Activated naive CD4-positive, alpha-beta T cell treated with anti-CD3 and anti-CD28 coated beads, Interleukin-2, amount 50 U/mL, for 72 hours (primary cell): ENCODE data around the gene ZNF280C. TPM values are rescaled to one million over a fixed set of nuclear protein-coding genes. Genes with fewer than 3 reads are reported as not detected.
"Not testable (repeated sequence)": the region's sequence is repeated elsewhere in the genome, so short reads cannot be mapped to it uniquely, and the experiment has no call there.

ENCODE experiments used
- ATAC-seq, 2 donors: fragments of 150-1000 bp; cut with Tn5 transposase; 2 replicates each; pipeline ENCODE4 v1.10.0; 2021; ENCODE audit warnings: mild to moderate bottlenecking in 2 of 2, moderate library complexity in 2 of 2
- DNase-seq, 2 donors: peaks; one replicate each; pipeline ENCODE4 v3.0.0; 2021 to 2022; ENCODE audit warnings: low spot score in 2 of 2
- H3K27ac Mint-ChIP-seq, 2 donors: one replicate each; pipeline ENCODE4 v1.8.0; 2022; ENCODE audit warnings: mild to moderate bottlenecking in 2 of 2, mixed read lengths in 2 of 2
- H3K36me3 Mint-ChIP-seq, 2 donors: one replicate each; pipeline ENCODE4 v1.8.0; 2022; ENCODE audit warnings: mixed read lengths in 2 of 2
- H3K9me3 Mint-ChIP-seq, 2 donors: one replicate each; pipeline ENCODE4 v1.8.0; 2022; ENCODE audit warnings: mixed read lengths in 2 of 2
- total RNA-seq, 2 donors: library from RNA; stranded (reverse); gene quantifications; one replicate each; pipeline ENCODE4 v1.2.3, GENCODE V29; 2022

ZNF280C gene
- total RNA-seq, 2 donors from 2014 or later = 5.6 to 6.3 TPM

DNA sequence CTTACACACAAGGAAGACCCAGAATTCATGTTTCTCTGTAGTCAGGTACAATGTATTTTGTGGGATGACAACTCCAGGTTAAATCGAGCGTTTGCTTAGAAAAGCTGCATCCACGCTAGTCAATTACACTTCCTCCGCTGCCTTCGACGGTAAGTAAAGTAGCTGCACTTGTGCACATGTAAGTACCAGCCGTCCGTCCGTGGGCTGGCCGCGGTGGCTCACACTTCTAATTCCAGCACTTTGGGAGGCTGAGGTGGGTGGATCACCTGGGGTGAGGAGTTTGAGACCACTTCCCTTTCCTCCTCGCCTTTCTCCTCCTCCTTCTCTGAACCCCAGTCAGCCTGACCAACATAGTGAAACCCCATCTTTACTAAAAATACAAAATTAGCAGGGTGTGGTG is 692 bp upstream of the ZNF280C start:
- not testable (repeated sequence) for DNase-seq, H3K9me3 Mint-ChIP-seq, H3K27ac Mint-ChIP-seq, H3K36me3 Mint-ChIP-seq, ATAC-seq

DNA sequence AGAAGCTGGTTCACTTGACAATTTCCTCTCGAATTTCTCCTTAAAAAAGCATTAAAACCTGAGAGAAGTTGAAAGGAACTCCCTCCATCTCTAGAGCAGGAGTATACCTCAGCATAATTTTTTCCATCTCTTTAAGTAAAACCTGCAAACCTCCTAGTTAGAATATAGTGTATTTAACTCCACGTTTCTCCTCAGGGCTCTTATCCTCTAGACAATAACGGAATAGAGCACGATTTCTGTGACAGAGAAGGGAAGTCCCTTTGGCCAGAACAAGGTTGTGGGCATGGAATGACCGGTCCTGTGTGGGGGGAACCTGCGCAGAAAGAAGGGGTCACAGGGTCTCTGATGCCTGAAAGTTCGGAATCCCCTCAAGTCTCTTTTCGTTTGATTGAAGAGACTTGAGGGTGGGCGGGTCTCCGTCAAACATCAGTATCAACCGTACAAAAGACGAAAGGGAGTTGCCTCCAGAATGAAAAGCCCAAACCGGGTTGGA is 697 bp downstream of the ZNF280C start:
- H3K36me3 Mint-ChIP-seq = peaks cover 0 to 5% of the 10 kb centered on the region in 2 donors
- ATAC-seq = peak in 1 of 2 donors; percentile 7

DNA sequence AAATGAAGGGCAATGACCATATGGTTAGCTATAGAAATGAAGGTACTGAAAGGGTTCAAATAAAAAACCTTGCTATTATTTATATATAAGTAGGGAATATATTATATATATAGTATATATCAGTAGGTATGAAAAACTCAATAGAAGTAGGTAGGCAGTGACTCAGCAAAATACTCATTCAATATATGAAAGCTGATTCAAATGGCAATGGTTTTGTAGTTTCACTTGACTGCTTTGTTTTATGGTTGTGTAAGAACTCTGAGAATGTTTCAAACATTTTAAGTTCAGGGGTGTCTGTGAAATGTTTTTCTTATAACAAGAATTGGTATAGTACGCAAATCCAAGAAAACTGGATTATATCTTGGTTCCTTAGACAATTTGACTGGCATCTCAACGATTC is 4.1 kb downstream of the ZNF280C start:
- peaks cover 0 to 3% of the 10 kb centered on the region in 2 donors for H3K36me3 Mint-ChIP-seq
- H3K9me3 Mint-ChIP-seq = no peaks in the 10 kb centered on the region
- ATAC-seq = no peak
- no peak overlapping the region for H3K27ac Mint-ChIP-seq
- DNase-seq = no peak

More for the DNA sequence above, 697 bp downstream of the ZNF280C start:
- peak overlapping the region; percentile 82 to 89 for H3K27ac Mint-ChIP-seq
- no peak for DNase-seq
- H3K9me3 Mint-ChIP-seq = peaks cover 0 to 3% of the 10 kb centered on the region in 2 donors

DNA sequence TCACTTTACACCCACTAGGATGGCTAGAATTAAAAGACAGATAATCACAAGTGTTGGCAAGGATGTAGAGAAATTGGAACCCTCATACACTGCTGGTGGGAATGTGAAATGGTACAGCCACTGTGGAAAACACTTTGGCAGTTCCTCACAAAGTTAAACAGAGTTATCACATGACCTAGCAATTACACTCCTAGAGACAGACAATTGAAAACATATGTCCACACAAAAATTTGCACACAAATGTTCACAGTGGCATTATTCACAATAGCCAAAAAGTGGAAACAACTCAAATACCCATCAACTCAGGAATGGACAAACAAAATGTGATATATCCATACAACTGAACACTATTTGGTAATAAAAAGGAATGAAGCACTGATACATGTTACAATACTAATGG is 5.7 kb downstream of the ZNF280C start:
- DNase-seq (no peak), ATAC-seq (no peak)
- H3K9me3 Mint-ChIP-seq = no peaks in the 10 kb centered on the region
- H3K36me3 Mint-ChIP-seq = no peaks in the 10 kb centered on the region
- H3K27ac Mint-ChIP-seq = no peak overlapping the region

- H3K9me3 Mint-ChIP-seq = no peaks in the 10 kb centered on the region
- DNase-seq (no peak), ATAC-seq (no peak)
- no peaks in the 10 kb centered on the region for H3K36me3 Mint-ChIP-seq
- no peak overlapping the region for H3K27ac Mint-ChIP-seq
Measured at GRCh38 chrX:130262231-130262630, 6.5 kb downstream of the ZNF280C start.

DNA sequence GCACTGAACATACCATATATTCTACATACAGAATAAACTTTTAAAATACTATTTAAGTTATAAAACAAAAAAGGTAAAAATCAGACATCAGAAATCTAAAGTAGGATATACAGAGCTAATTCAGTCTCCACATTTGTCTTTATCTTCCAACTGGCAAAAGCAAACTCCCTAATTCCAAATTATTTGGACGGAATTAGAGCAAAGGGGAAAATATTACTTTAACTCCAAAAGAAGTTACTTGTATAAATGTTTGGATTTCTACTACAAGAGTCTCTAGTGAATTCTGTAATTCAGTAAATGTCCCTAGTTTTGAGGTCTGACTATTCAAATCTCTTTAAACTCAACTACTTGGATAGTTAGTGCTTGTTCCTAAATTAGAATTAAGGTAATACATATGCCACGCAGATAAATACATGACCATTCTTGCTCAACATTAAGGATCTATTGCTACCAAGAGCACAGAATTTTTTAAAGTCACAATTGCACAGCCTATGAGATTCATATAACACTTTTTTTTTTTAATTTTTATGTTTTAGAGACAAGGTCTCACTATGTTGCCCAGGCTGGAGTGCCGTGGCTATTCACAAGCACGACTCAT is 7.3 kb downstream of the ZNF280C start:
- ATAC-seq (no peak), DNase-seq (no peak)
- Mint-ChIP-seq H3K36me3 (no peaks in the 10 kb centered on the region), H3K27ac (no peak overlapping the region), H3K9me3 (no peaks in the 10 kb centered on the region)

DNA sequence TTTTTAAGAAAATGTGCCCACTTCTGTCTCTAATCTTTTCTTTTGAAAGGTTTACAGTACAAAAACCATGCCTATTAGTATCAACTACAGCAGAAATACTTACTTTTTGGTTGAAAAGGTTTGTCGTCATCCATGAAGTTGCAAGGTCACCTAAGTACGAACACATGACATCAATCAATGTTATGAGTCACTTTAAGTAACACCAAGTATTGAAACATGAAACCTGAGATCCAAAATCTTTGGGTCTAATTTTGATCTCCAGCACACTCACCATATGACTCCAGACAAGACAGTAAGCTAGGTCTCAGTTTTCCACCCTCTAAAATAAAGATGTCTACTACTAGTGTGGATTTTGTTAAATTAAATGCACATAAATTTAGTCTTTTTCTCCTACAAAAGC is 8.4 kb downstream of the ZNF280C start:
- Mint-ChIP-seq H3K27ac (no peak overlapping the region), H3K36me3 (no peaks in the 10 kb centered on the region), H3K9me3 (no peaks in the 10 kb centered on the region)
- ATAC-seq (peak in 1 of 2 donors; percentile 70), DNase-seq (no peak)

DNA sequence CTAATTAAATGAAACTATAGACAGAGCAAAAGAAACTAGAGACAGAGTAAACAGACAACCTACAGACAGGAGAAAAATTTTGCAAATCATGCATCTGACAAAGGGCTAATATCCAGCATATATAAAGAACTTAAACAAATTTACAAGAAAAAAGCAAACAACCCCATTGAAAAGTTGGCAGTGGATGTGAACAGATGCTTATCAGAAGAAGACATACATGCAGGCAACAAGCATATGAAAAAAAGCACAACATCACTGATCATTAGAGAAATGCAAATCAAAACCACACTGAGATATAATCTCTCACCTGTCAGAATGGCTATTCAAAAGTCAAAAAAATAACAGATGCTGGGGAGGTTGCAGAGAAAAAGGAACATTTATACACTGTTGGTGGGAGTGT is 14.8 kb downstream of the ZNF280C start:
- Mint-ChIP-seq H3K36me3 (no peaks in the 10 kb centered on the region), H3K9me3 (no peaks in the 10 kb centered on the region), H3K27ac (no peak overlapping the region)
- no peak for ATAC-seq
- DNase-seq = no peak

- no peaks in the 10 kb centered on the region for H3K36me3 Mint-ChIP-seq
- no peak for DNase-seq
- ATAC-seq = no peak
- no peaks in the 10 kb centered on the region for H3K9me3 Mint-ChIP-seq
- H3K27ac Mint-ChIP-seq = no peak overlapping the region
Measured at GRCh38 chrX:130251671-130252070, 17.0 kb downstream of the ZNF280C start.

- DNase-seq (no peak), ATAC-seq (no peak)
- Mint-ChIP-seq H3K36me3 (no peaks in the 10 kb centered on the region), H3K9me3 (no peaks in the 10 kb centered on the region), H3K27ac (no peak overlapping the region)
Measured at GRCh38 chrX:130247996-130248395, 20.7 kb downstream of the ZNF280C start.

DNA sequence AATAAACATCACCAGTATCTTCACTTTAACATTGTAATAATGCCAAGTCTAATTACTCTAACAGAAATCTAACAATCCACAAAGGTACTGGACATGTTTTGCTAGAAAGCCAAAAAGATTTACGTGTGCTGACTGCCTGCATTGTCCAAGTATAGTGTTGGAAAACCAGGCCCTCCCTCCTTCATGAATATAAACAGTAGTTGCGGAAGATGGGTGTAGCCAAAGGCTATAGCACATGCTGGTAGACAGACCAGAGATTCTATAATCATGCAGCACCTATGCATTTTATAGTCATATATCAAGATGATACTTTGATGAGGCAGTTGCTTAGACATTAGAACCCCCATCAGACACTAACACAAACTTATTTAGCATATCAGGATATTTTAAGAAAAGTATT is 22.6 kb downstream of the ZNF280C start:
- ATAC-seq = no peak
- Mint-ChIP-seq H3K36me3 (no peaks in the 10 kb centered on the region), H3K9me3 (no peaks in the 10 kb centered on the region), H3K27ac (no peak overlapping the region)
- DNase-seq = no peak

GRCh38 chrX:130245441-130245840 is 23.3 kb downstream of the ZNF280C start:
- no peaks in the 10 kb centered on the region for H3K36me3 Mint-ChIP-seq
- H3K27ac Mint-ChIP-seq = no peak overlapping the region
- no peaks in the 10 kb centered on the region for H3K9me3 Mint-ChIP-seq
- ATAC-seq (no peak), DNase-seq (no peak)

DNA sequence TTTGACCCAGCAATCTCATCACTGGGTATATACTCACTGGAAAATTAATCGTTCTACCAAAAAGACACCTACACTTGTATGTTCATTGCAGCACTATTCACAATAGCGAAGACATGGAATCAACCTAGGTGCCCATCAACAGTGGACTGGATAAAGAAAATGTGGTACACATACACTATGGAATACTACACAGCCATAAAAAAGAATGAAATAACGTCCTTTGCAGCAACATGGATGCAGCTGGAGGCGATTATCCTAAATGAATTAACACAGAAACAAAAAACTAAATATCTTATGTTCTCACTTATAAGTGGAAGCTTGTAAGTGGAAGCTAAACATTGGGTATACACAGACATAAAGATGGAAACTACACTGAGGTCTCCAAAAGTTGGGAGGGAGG is 37.5 kb downstream of the ZNF280C start:
- H3K36me3 Mint-ChIP-seq, H3K27ac Mint-ChIP-seq, H3K9me3 Mint-ChIP-seq, DNase-seq, ATAC-seq: not testable (repeated sequence)

GRCh38 chrX:130228871-130229270 is 39.8 kb downstream of the ZNF280C start:
- H3K36me3 Mint-ChIP-seq = no peaks in the 10 kb centered on the region
- no peak overlapping the region for H3K27ac Mint-ChIP-seq
- H3K9me3 Mint-ChIP-seq = no peaks in the 10 kb centered on the region
- DNase-seq (no peak), ATAC-seq (no peak)

DNA sequence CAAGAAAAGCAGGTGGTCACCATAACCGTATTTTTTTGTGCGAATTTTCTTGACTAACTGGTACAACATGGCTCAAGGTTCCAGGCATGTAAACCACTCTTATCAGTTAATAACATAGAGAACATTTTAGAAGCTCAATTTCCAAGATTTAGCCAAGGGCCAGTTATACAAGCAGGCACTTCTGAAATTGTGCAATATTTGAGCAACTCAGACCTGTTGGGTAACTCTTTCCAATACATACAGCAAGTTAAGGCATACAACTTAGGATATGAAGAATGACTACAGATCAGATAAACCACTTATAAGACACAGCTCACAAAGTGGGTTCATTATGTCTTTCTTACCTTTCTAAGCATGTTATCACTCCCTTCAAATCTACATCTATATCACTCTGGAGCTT is 43.9 kb downstream of the ZNF280C start:
- H3K27ac Mint-ChIP-seq = no peak overlapping the region
- ATAC-seq (no peak), DNase-seq (no peak)
- no peaks in the 10 kb centered on the region for H3K9me3 Mint-ChIP-seq
- no peaks in the 10 kb centered on the region for H3K36me3 Mint-ChIP-seq

DNA sequence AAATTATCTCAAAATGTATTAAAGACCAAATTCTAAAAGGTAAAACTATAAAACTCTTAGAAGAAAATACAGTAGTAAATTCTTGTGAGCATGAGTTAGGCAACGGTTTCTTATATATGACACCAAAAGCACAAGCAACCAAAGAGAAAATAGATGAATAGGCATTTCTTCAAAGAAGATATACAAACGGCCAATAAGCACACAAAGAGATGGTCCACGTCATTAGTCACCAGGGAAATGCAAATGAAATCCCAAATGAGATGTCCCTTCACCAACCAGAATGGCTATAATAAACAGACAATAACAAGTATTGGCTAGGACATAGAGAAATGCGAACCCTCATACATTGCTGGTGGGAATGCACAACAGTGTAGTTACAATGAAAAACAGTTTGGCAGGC is 52.4 kb downstream of the ZNF280C start:
- DNase-seq = no peak
- ATAC-seq = no peak
- peaks cover 5 to 18% of the 10 kb centered on the region in 2 donors for H3K36me3 Mint-ChIP-seq
- no peak overlapping the region for H3K27ac Mint-ChIP-seq
- H3K9me3 Mint-ChIP-seq = peaks cover 0 to 4% of the 10 kb centered on the region in 2 donors

- Mint-ChIP-seq H3K36me3 (peaks cover 6 to 23% of the 10 kb centered on the region in 2 donors), H3K9me3 (peaks cover 0 to 4% of the 10 kb centered on the region in 2 donors), H3K27ac (no peak overlapping the region)
- DNase-seq (no peak), ATAC-seq (no peak)
Measured at GRCh38 chrX:130213376-130213775, 55.3 kb downstream of the ZNF280C start.

DNA sequence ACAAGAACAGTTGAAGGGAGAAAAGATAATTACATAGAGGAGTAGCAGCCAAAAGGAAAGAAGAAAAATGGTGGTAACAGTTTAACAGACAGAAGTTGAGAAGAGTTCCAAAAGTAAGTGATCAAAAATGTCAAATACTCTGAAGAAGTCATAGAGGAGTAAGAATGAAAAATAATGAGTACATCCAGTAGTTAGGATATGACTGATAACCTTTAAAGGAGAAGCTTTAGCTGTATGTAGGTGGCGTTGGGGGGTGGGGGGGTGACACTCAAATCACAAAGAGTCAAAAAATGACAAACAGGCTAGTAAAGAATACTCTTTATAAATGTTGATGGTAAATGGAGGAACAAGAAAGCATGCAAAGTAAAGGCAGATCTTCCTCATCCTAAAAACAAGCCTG is 56.3 kb downstream of the ZNF280C start:
- peaks cover 6 to 23% of the 10 kb centered on the region in 2 donors for H3K36me3 Mint-ChIP-seq

More for the DNA sequence above, 56.3 kb downstream of the ZNF280C start:
- ATAC-seq (peak; percentile 73 to 91), DNase-seq (no peak)
- peak overlapping the region; percentile 84 to 95 for H3K27ac Mint-ChIP-seq
- peaks cover 0 to 4% of the 10 kb centered on the region in 2 donors for H3K9me3 Mint-ChIP-seq
